K562 (cell line): ENCODE results near the gene CIAPIN1.

Source experiments
- GTF2E2 ChIP-seq: fragments of 200-800 bp; sonication (Bioruptor generic); IDR thresholded peaks from 2 replicates; pipeline ENCODE4 v1.6.1; 2016; ENCODE audit warnings: missing genetic modification characterization, missing compliant biosample characterization
- MTA2 ChIP-seq: fragments of 450-650 bp; IDR thresholded peaks from 2 replicates; pipeline ENCODE4 v1.6.1; 2016; ENCODE audit warnings: low read depth
- PTRF ChIP-seq: fragments of 450-650 bp; IDR thresholded peaks from 2 replicates; pipeline ENCODE4 v1.6.1; 2016; ENCODE audit warnings: mild to moderate bottlenecking, missing genetic modification characterization, missing compliant biosample characterization
- RAD51 ChIP-seq: fragments of 450-650 bp; IDR thresholded peaks from 2 replicates; pipeline ENCODE4 v1.7.1; 2016; ENCODE audit warnings: low read depth, mild to moderate bottlenecking, borderline replicate concordance
- SMARCA5 ChIP-seq: fragments of 450-650 bp; IDR thresholded peaks from 2 replicates; pipeline ENCODE4 v1.6.1; 2016
- SMARCC2 ChIP-seq: fragments of 450-650 bp; IDR thresholded peaks from 2 replicates; pipeline ENCODE4 v1.6.1; 2017; ENCODE audit warnings: antibody characterized with exemption, moderate library complexity, mild to moderate bottlenecking, low read depth
- SP1 ChIP-seq: sonication (generic); formaldehyde crosslinking; IDR thresholded peaks from 2 replicates; pipeline ENCODE4 v1.8.1; 2022; ENCODE audit warnings: mild to moderate bottlenecking, missing genetic modification reagents
- TAF1 ChIP-seq: IDR thresholded peaks from 2 replicates; pipeline ENCODE4 v1.6.1; 2011; ENCODE audit warnings: mild to moderate bottlenecking, low read length, moderate library complexity; ENCODE audit not compliant: insufficient read depth, control insufficient read depth, severe bottlenecking; ENCODE audit errors: extremely low read depth
- TOE1 ChIP-seq, 2 experiments: fragments of 450-650 bp in 1 of 2; sonication (generic) in 1 of 2; formaldehyde crosslinking in 1 of 2; IDR thresholded peaks; 2 replicates each; pipeline versions ENCODE4 v1.7.1 to v1.8.0; 2016 to 2022; ENCODE audit warnings: borderline replicate concordance in 2 of 2, mild to moderate bottlenecking in 2 of 2, antibody characterized with exemption in 1 of 2, inconsistent platforms in 1 of 2, low read depth in 1 of 2, missing genetic modification reagents in 1 of 2, moderate library complexity in 1 of 2
- ZNF282 ChIP-seq: sonication (generic); formaldehyde crosslinking; IDR thresholded peaks from 2 replicates; pipeline ENCODE4 v1.8.1; 2023; ENCODE audit warnings: missing genetic modification reagents

GRCh38 chr16:57411362-57411976 is 35.7 kb downstream of the CIAPIN1 start:
- TF ChIP-seq ZNF282 (CRISPR knock-in tag) = no peak
- TF ChIP-seq TAF1 = no peak
- TF ChIP-seq TOE1 (IDR thresholded peaks at IDR 0.05; ENCODE audit: borderline replicate concordance) = no peak
- TF ChIP-seq TOE1 (CRISPR knock-in tag; IDR thresholded peaks at IDR 0.05; ENCODE audit: borderline replicate concordance, low read depth) = no peak
- TF ChIP-seq SMARCA5 = no peak
- TF ChIP-seq SP1 (CRISPR knock-in tag) = no peak
- no peak for TF ChIP-seq RAD51
- no peak for TF ChIP-seq PTRF (tag)
- TF ChIP-seq SMARCC2 = no peak
- TF ChIP-seq GTF2E2 (tag) = no peak
- TF ChIP-seq MTA2 = no peak
